ENCODE results near the gene ELFN1.

- TF ChIP-seq POLR2A (IDR thresholded peaks at IDR 0.05; ENCODE audit: low read depth, low read length) (no peak), POLR2AphosphoS5 (IDR thresholded peaks at IDR 0.05; ENCODE audit: low read depth, low read length) (no peak), TAF1 (IDR thresholded peaks at IDR 0.05; ENCODE audit: borderline replicate concordance, low read depth, low read length) (no peak)
Measured at GRCh38 chr7:1740214-1740613, 70.1 kb downstream of the ELFN1 start.
